ENCODE data around the gene CPZ. TPM values are rescaled to one million over a fixed set of nuclear protein-coding genes. Genes with fewer than 3 reads are reported as not detected.

Gene CPZ
- total and polyA plus RNA-seq, 2 experiments from 2014 or later, result 24.6 to 37.3 TPM

- H3K9me2 ChIP-seq (ENCODE audit: insufficient read depth), result no peaks in the 10 kb centered on the region
- DNase-seq (ENCODE audit: low spot score) (no peak), ATAC-seq (no peak)
- no peaks in the 10 kb centered on the region for H4K20me1 ChIP-seq (replicated peaks; ENCODE audit: insufficient read depth)
- no peaks in the 10 kb centered on the region; the same call in 2 of the 3 replicates for H3K9me3 Mint-ChIP-seq
- H3F3A ChIP-seq (replicated peaks; ENCODE audit: low read depth), result 0 out of 2 replicates have a peak, but pooled peaks cover 2% of the 10 kb centered on the region
- no peaks in the 10 kb centered on the region; the same call in 2 of the 3 replicates for H3K4me1 Mint-ChIP-seq
- H3K4me3 Mint-ChIP-seq, result no peak overlapping the region
- no peak overlapping the region for H3K4me2 ChIP-seq
- H3K36me3 Mint-ChIP-seq (ENCODE audit: low read depth), result no peaks in the 10 kb centered on the region
- peaks cover 20% of the 10 kb centered on the region for H3K27me3 Mint-ChIP-seq (ENCODE audit: insufficient read depth, low read depth, poor library complexity)
- 0 out of 2 replicates have a peak overlapping the region, but pooled peaks have one; percentile 28 for H2AFZ ChIP-seq
- H3K4me3 ChIP-seq, result no peak overlapping the region
- H3K27ac Mint-ChIP-seq, result no peak overlapping the region
- no peak overlapping the region for H3K27ac ChIP-seq (ENCODE audit: low read depth)
- no peaks in the 10 kb centered on the region for H3K36me3 ChIP-seq (ENCODE audit: insufficient read depth)
- H3K79me2 ChIP-seq (replicated peaks; ENCODE audit: insufficient read depth), result no peaks in the 10 kb centered on the region
- TF ChIP-seq, protein P1, sequence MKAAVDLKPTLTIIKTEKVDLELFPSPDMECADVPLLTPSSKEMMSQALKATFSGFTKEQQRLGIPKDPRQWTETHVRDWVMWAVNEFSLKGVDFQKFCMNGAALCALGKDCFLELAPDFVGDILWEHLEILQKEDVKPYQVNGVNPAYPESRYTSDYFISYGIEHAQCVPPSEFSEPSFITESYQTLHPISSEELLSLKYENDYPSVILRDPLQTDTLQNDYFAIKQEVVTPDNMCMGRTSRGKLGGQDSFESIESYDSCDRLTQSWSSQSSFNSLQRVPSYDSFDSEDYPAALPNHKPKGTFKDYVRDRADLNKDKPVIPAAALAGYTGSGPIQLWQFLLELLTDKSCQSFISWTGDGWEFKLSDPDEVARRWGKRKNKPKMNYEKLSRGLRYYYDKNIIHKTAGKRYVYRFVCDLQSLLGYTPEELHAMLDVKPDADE (IDR thresholded peaks at IDR 0.05), result no peak
- no peak for TF ChIP-seq EZH2phosphoT487 (IDR thresholded peaks at IDR 0.05; ENCODE audit: unreplicated experiment)
- TF ChIP-seq, protein P2, sequence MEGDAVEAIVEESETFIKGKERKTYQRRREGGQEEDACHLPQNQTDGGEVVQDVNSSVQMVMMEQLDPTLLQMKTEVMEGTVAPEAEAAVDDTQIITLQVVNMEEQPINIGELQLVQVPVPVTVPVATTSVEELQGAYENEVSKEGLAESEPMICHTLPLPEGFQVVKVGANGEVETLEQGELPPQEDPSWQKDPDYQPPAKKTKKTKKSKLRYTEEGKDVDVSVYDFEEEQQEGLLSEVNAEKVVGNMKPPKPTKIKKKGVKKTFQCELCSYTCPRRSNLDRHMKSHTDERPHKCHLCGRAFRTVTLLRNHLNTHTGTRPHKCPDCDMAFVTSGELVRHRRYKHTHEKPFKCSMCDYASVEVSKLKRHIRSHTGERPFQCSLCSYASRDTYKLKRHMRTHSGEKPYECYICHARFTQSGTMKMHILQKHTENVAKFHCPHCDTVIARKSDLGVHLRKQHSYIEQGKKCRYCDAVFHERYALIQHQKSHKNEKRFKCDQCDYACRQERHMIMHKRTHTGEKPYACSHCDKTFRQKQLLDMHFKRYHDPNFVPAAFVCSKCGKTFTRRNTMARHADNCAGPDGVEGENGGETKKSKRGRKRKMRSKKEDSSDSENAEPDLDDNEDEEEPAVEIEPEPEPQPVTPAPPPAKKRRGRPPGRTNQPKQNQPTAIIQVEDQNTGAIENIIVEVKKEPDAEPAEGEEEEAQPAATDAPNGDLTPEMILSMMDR (conservative IDR thresholded peaks at IDR 0.05; ENCODE audit: low read depth in 2 of 2), result no peak
- TF ChIP-seq, protein P3, sequence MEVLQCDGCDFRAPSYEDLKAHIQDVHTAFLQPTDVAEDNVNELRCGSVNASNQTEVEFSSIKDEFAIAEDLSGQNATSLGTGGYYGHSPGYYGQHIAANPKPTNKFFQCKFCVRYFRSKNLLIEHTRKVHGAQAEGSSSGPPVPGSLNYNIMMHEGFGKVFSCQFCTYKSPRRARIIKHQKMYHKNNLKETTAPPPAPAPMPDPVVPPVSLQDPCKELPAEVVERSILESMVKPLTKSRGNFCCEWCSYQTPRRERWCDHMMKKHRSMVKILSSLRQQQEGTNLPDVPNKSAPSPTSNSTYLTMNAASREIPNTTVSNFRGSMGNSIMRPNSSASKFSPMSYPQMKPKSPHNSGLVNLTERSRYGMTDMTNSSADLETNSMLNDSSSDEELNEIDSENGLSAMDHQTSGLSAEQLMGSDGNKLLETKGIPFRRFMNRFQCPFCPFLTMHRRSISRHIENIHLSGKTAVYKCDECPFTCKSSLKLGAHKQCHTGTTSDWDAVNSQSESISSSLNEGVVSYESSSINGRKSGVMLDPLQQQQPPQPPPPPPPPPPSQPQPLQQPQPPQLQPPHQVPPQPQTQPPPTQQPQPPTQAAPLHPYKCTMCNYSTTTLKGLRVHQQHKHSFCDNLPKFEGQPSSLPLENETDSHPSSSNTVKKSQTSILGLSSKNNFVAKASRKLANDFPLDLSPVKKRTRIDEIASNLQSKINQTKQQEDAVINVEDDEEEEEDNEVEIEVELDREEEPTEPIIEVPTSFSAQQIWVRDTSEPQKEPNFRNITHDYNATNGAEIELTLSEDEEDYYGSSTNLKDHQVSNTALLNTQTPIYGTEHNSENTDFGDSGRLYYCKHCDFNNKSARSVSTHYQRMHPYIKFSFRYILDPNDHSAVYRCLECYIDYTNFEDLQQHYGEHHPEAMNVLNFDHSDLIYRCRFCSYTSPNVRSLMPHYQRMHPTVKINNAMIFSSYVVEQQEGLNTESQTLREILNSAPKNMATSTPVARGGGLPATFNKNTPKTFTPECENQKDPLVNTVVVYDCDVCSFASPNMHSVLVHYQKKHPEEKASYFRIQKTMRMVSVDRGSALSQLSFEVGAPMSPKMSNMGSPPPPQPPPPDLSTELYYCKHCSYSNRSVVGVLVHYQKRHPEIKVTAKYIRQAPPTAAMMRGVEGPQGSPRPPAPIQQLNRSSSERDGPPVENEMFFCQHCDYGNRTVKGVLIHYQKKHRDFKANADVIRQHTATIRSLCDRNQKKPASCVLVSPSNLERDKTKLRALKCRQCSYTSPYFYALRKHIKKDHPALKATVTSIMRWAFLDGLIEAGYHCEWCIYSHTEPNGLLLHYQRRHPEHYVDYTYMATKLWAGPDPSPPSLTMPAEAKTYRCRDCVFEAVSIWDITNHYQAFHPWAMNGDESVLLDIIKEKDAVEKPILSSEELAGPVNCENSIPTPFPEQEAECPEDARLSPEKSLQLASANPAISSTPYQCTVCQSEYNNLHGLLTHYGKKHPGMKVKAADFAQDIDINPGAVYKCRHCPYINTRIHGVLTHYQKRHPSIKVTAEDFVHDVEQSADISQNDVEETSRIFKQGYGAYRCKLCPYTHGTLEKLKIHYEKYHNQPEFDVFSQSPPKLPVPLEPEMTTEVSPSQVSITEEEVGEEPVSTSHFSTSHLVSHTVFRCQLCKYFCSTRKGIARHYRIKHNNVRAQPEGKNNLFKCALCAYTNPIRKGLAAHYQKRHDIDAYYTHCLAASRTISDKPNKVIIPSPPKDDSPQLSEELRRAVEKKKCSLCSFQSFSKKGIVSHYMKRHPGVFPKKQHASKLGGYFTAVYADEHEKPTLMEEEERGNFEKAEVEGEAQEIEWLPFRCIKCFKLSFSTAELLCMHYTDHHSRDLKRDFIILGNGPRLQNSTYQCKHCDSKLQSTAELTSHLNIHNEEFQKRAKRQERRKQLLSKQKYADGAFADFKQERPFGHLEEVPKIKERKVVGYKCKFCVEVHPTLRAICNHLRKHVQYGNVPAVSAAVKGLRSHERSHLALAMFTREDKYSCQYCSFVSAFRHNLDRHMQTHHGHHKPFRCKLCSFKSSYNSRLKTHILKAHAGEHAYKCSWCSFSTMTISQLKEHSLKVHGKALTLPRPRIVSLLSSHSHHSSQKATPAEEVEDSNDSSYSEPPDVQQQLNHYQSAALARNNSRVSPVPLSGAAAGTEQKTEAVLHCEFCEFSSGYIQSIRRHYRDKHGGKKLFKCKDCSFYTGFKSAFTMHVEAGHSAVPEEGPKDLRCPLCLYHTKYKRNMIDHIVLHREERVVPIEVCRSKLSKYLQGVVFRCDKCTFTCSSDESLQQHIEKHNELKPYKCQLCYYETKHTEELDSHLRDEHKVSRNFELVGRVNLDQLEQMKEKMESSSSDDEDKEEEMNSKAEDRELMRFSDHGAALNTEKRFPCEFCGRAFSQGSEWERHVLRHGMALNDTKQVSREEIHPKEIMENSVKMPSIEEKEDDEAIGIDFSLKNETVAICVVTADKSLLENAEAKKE (CRISPR knock-in tag; IDR thresholded peaks at IDR 0.05), result no peak
- no peak for TF ChIP-seq CREB1 (CRISPR knock-in tag; IDR thresholded peaks at IDR 0.05; ENCODE audit: low read depth)
- no peak for TF ChIP-seq ZNF114 (CRISPR knock-in tag; IDR thresholded peaks at IDR 0.05)
- no peak for TF ChIP-seq POLR2AphosphoS5 (IDR thresholded peaks at IDR 0.05; ENCODE audit: low read depth)
- no peaks in the 10 kb centered on the region for H3K27me3 ChIP-seq (ENCODE audit: insufficient read depth)
- no peaks in the 10 kb centered on the region for H3K4me1 ChIP-seq (ENCODE audit: insufficient read depth)
Observed at GRCh38 chr4:8641256-8641655, 48.7 kb downstream of the CPZ start.

Data from GM23338 (cell line).